SU-DHL-6 (cell line): Measurements from ENCODE around the gene TMEM9.

Experiments used
- H2AFZ ChIP-seq: fragments of 200-600 bp; sonication (generic); 2 replicates; pipeline ENCODE4 v1.6.1; 2014; ENCODE audit warnings: low read depth, mild to moderate bottlenecking, moderate library complexity, mixed read lengths, antibody characterized with exemption, low read length; ENCODE audit not compliant: severe bottlenecking
- H3F3A ChIP-seq: fragments of 200-600 bp; shearing (Covaris generic); 2 replicates; pipeline ENCODE4 v1.6.0; 2016; ENCODE audit warnings: antibody characterized with exemption, mild to moderate bottlenecking; ENCODE audit not compliant: insufficient read depth
- H3K27ac ChIP-seq: fragments of 200-600 bp; sonication (generic); 2 replicates; pipeline ENCODE4 v1.5.1; 2016; ENCODE audit warnings: low read depth, mild to moderate bottlenecking, low read length, moderate library complexity, mixed read lengths
- H3K27me3 ChIP-seq: fragments of 200-600 bp; sonication (generic), shearing (Covaris generic); 2 replicates; pipeline ENCODE4 v1.6.0; 2014; ENCODE audit warnings: mild to moderate bottlenecking, low read length
- H3K36me3 ChIP-seq: fragments of 200-600 bp; sonication (generic); 2 replicates; pipeline ENCODE4 v1.6.1; 2014; ENCODE audit warnings: mild to moderate bottlenecking, low read length, mixed read lengths
- H3K4me2 ChIP-seq: fragments of 300-600, 200-600 bp; shearing (Covaris generic), sonication (generic); 2 replicates; pipeline ENCODE4 v1.6.0; 2014; ENCODE audit warnings: low read length, low read depth, mild to moderate bottlenecking; ENCODE audit not compliant: poor library complexity, severe bottlenecking
- H3K4me3 ChIP-seq: fragments of 200-600 bp; sonication (generic); 2 replicates; pipeline ENCODE4 v1.5.1; 2014; ENCODE audit warnings: antibody characterized with exemption, low read length, mild to moderate bottlenecking, mixed read lengths; ENCODE audit not compliant: insufficient read depth, poor library complexity, severe bottlenecking
- H3K79me2 ChIP-seq: fragments of 200-600 bp; sonication (generic); 2 replicates; pipeline ENCODE4 v1.6.1; 2014; ENCODE audit warnings: mild to moderate bottlenecking, low read length, moderate library complexity; ENCODE audit not compliant: insufficient read depth
- H3K9ac ChIP-seq: fragments of 200-600 bp; sonication (generic); 2 replicates; pipeline ENCODE4 v1.7.0; 2014; ENCODE audit warnings: mild to moderate bottlenecking, low read length
- H3K9me2 ChIP-seq: fragments of 200-600 bp; sonication (generic); replicated peaks from 2 replicates; pipeline ENCODE4 v1.6.1; 2014; ENCODE audit warnings: low read length; ENCODE audit not compliant: insufficient read depth
- H3K9me3 ChIP-seq: fragments of 200-600 bp; sonication (generic); 2 replicates; pipeline ENCODE4 v1.6.1; 2014; ENCODE audit warnings: low read length, mixed read lengths; ENCODE audit not compliant: insufficient read depth
- H4K20me1 ChIP-seq: fragments of 200-600 bp; sonication (generic); 2 replicates; pipeline ENCODE4 v1.6.1; 2014; ENCODE audit warnings: low read depth, mild to moderate bottlenecking, antibody characterized with exemption, low read length, moderate library complexity, mixed read lengths
- EZH2phosphoT487 ChIP-seq: fragments of 200-600 bp; sonication (generic), shearing (Covaris generic); conservative IDR thresholded peaks from 2 replicates; pipeline ENCODE4 v1.6.1; 2018; ENCODE audit warnings: mild to moderate bottlenecking, antibody characterized with exemption, low read length, moderate library complexity, mixed read lengths
- TF ChIP-seq, protein P1 (sequence below): fragments of 200-600 bp; sonication (generic); IDR thresholded peaks from one replicate; pipeline ENCODE4 v1.5.1; 2017; ENCODE audit warnings: antibody characterized with exemption, mild to moderate bottlenecking, low read length, moderate library complexity; ENCODE audit not compliant: insufficient read depth, poor library complexity, severe bottlenecking

TMEM9 gene

DNA sequence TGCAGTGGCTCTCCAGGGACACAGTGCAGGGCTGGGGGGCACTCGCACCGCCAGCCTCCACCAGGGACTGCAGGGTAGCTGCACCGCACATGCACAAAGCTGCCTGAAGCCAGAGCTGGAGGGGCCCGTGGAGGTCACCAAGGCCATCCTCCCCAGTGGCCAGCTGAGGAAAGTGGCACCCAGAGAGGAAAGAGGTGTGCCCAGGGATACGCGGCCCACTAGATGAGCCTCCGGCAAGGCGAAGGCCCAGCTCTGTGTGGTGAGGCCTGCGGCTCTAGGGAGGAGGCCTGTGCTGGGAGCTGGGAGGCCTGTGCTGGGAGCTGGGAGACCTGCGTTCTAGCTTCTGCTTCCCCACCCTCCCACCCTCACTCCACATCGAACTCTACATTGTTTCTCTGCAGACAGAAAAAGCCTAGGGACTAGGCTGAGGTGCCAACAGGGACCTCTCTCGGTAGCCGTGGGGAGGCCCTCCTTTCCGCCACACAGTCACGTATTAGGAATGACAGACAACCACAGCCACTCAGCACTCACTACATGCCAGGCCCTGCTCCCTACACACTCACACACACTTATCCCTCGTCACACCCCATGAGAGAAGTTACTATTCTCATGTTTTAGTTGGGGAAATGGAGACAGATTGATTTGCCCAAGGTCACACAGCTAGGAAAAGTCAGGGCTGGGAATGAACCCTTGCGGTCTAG is 26.4 kb downstream of the TMEM9 start:
- Histone ChIP-seq H2AFZ (no peak overlapping the region), H3K4me2 (no peak overlapping the region), H3K27me3 (no peaks in the 10 kb centered on the region), H3K27ac (no peak overlapping the region), H3K36me3 (no peaks in the 10 kb centered on the region), H3K4me3 (no peak overlapping the region), H4K20me1 (no peaks in the 10 kb centered on the region), H3F3A (no peaks in the 10 kb centered on the region), H3K9ac (no peak overlapping the region), H3K9me2 (no peaks in the 10 kb centered on the region), H3K79me2 (no peaks in the 10 kb centered on the region), H3K9me3 (no peaks in the 10 kb centered on the region)
- TF ChIP-seq, protein P1, sequence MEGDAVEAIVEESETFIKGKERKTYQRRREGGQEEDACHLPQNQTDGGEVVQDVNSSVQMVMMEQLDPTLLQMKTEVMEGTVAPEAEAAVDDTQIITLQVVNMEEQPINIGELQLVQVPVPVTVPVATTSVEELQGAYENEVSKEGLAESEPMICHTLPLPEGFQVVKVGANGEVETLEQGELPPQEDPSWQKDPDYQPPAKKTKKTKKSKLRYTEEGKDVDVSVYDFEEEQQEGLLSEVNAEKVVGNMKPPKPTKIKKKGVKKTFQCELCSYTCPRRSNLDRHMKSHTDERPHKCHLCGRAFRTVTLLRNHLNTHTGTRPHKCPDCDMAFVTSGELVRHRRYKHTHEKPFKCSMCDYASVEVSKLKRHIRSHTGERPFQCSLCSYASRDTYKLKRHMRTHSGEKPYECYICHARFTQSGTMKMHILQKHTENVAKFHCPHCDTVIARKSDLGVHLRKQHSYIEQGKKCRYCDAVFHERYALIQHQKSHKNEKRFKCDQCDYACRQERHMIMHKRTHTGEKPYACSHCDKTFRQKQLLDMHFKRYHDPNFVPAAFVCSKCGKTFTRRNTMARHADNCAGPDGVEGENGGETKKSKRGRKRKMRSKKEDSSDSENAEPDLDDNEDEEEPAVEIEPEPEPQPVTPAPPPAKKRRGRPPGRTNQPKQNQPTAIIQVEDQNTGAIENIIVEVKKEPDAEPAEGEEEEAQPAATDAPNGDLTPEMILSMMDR: no peak
- TF ChIP-seq EZH2phosphoT487: no peak

DNA sequence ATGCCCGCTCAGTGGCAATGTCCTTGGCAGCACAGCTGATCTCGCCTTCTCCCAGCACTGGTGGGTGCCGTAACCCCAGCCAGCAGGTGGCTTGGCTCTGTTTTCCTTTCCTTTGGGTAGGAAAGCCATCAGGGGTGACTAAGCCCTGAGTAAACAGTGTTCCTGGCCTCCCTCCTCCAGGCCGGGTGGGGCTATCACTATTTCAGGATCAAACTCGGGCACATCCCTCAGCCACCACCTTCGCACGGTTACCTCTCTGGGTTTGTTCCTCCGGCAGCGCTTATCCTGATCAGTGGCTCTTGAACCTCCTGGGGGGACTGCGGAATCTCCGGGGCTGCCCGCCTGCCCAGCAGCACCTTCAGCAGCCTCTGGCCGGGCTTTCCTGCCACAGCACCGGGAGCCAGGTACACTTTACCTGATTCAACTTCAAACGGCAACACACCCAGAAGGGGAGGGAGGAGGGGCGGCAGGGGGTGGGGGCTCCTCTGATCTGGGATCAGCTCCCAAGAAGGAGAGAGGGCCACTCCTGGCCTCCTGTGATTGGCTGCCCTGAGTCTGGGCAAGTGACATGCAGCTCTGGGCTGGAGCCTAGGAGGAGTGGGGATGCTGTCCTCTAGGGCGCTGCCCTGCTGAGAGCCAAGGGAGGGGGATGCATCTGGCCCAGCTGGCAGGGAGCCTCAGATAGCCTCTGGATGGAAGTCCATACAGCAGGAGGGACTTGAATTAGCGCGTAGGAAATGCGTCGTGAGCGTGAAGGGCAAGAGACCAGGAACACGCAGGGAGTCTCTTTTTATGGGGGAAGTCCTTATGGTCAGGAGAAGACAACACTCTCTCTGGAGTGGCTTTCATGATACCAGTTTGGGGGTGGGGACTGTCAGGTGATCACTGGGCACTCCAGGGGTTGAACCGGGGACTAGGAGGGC is 27.2 kb downstream of the TMEM9 start, which contains the start of gene ASCL5:
ASCL5 (minus strand) TSS at position 353 of the 923 bp plus-strand sequence. CDS start 11,812 bp downstream, outside the sequence.
- no peaks in the 10 kb centered on the region for H3K27me3 ChIP-seq
- H3K9me2 ChIP-seq: no peaks in the 10 kb centered on the region
- no peaks in the 10 kb centered on the region for H3F3A ChIP-seq
- H3K79me2 ChIP-seq: no peaks in the 10 kb centered on the region
- H3K36me3 ChIP-seq: no peaks in the 10 kb centered on the region
- no peak within 1 kb of the TSS for H3K4me2 ChIP-seq
- no peak within 1 kb of the TSS for H2AFZ ChIP-seq
- H3K9me3 ChIP-seq: no peaks in the 10 kb centered on the region
- TF ChIP-seq EZH2phosphoT487: no peak
- TF ChIP-seq, protein P1: no peak
- no peaks in the 10 kb centered on the region for H4K20me1 ChIP-seq
- H3K27ac ChIP-seq: no peak within 1 kb of the TSS
- no peak within 1 kb of the TSS for H3K9ac ChIP-seq
- H3K4me3 ChIP-seq: no peak within 1 kb of the TSS

DNA sequence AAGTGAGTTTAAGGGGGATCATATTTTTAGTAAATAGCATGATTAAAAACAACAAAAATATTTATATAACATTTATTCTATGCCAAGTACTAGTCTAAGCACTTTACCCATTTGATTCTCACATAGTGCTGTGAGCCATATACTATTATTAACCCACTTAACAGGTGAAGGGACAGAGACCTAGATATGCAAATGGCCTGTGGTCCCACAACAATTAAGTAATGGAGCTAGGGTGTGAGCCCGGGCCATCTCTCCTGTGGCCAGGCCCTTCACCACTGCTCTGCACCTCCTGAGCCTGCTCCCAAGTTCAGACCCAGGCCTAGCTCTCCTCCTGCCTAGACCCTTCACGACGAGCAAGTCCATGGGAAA is 27.8 kb downstream of the TMEM9 start:
- Histone ChIP-seq H3K4me3 (no peak overlapping the region), H4K20me1 (no peaks in the 10 kb centered on the region), H3K27ac (no peak overlapping the region), H3K79me2 (no peaks in the 10 kb centered on the region), H3K9me3 (no peaks in the 10 kb centered on the region), H2AFZ (no peak overlapping the region), H3F3A (no peaks in the 10 kb centered on the region), H3K36me3 (no peaks in the 10 kb centered on the region), H3K9ac (no peak overlapping the region), H3K9me2 (no peaks in the 10 kb centered on the region), H3K4me2 (no peak overlapping the region), H3K27me3 (no peaks in the 10 kb centered on the region)
- TF ChIP-seq, protein P1: no peak
- TF ChIP-seq EZH2phosphoT487: no peak
